A673 (cell line): Measurements from ENCODE around the gene DHRS1. TPM values are rescaled to one million over a fixed set of nuclear protein-coding genes. Genes with fewer than 3 reads are reported as not detected.

Experiments used
- BruUV-seq: library from RNA; stranded (reverse); fragments of 400-500 nt; replicated peaks from 2 replicates; lab custom pipeline; 2021; lab: Mats Ljungman, UMichigan
- CTCF ChIA-PET: fragments of 300-600 bp; sonication (Branson Sonifier 250); formaldehyde crosslinking; loops from one replicate; lab custom pipeline; 2022; ENCODE audit warnings: antibody characterized with exemption; lab: Charles Lee
- POLR2A ChIA-PET: fragments of 300-600 bp; sonication (Branson Sonifier 250); formaldehyde crosslinking; loops from one replicate; lab custom pipeline; 2022; ENCODE audit warnings: antibody characterized with exemption; ENCODE audit not compliant: low non-redundant PET; lab: Charles Lee
- DNase-seq: peaks from one replicate; pipeline ENCODE4 v3.0.0-alpha.2; 2015; ENCODE audit warnings: low spot score
- H3K27ac ChIP-seq: fragments of 200-600 bp; sonication (generic); 2 replicates; pipeline ENCODE4 v1.5.1; 2016; ENCODE audit warnings: mixed run types, low read depth, mild to moderate bottlenecking, mixed read lengths, antibody characterized with exemption, low read length; ENCODE audit not compliant: poor library complexity, severe bottlenecking
- H3K27me3 ChIP-seq: fragments of 200-600 bp; sonication (generic); replicated peaks from 2 replicates; pipeline ENCODE4 v1.6.1; 2017; ENCODE audit warnings: mixed run types, low read depth, mild to moderate bottlenecking, mixed read lengths, antibody characterized with exemption, low read length; ENCODE audit not compliant: insufficient read depth, poor library complexity
- H3K36me3 ChIP-seq: fragments of 200-600 bp; sonication (generic); 2 replicates; pipeline ENCODE4 v1.6.1; 2016; ENCODE audit warnings: mixed run types, mild to moderate bottlenecking, mixed read lengths, antibody characterized with exemption, low read length; ENCODE audit not compliant: insufficient read depth, poor library complexity, severe bottlenecking
- H3K4me1 ChIP-seq: fragments of 200-600 bp; sonication (generic); 2 replicates; pipeline ENCODE4 v1.6.1; 2017; ENCODE audit warnings: mixed run types, mild to moderate bottlenecking, mixed read lengths, antibody characterized with exemption, low read length; ENCODE audit not compliant: insufficient read depth, poor library complexity, severe bottlenecking
- H3K4me3 ChIP-seq: fragments of 200-600 bp; sonication (generic); 2 replicates; pipeline ENCODE4 v1.5.1; 2016; ENCODE audit warnings: low read depth, mixed run types, mild to moderate bottlenecking, mixed read lengths, low read length; ENCODE audit not compliant: poor library complexity, severe bottlenecking
- H3K9me3 ChIP-seq: fragments of 200-600 bp; sonication (generic); 2 replicates; pipeline ENCODE4 v1.6.1; 2016; ENCODE audit warnings: mixed run types, low read depth, mild to moderate bottlenecking, mixed read lengths, antibody characterized with exemption, low read length; ENCODE audit not compliant: poor library complexity, severe bottlenecking
- CTCF ChIP-seq: fragments of 300-800, 200-600 bp; sonication (generic); conservative IDR thresholded peaks from 2 replicates; pipeline ENCODE4 v1.5.1; 2017; ENCODE audit warnings: low read depth, mild to moderate bottlenecking, antibody characterized with exemption, low read length, moderate library complexity, mixed read lengths
- EZH2 ChIP-seq: fragments of 200-600 bp; sonication (generic); IDR thresholded peaks from 2 replicates; pipeline ENCODE4 v1.6.1; 2017; ENCODE audit warnings: borderline replicate concordance, low read depth, mild to moderate bottlenecking, mixed read lengths, antibody characterized with exemption, low read length; ENCODE audit not compliant: poor library complexity, severe bottlenecking
- intact Hi-C: fragments of 100-400 bp; cut with micrococcal nuclease; formaldehyde crosslinking; loops from one replicate; pipeline ENCODE4 v1.10.0; 2022; ENCODE audit not compliant: unreplicated experiment
- total RNA-seq: library from RNA; stranded (reverse); gene quantifications from 2 replicates; pipeline ENCODE4 v1.2.3, GENCODE V29; 2021

DHRS1 gene
- total RNA-seq, 1 experiment from 2014 or later = 13.3 TPM

- no peak for TF ChIP-seq EZH2
- TF ChIP-seq CTCF = no peak
- DNase-seq = no peak
- Histone ChIP-seq H3K4me3 (no peak within 1 kb of the TSS), H3K27ac (no peak within 1 kb of the TSS), H3K4me1 (peaks cover under 1% of the 10 kb centered on the region), H3K36me3 (no peaks in the 10 kb centered on the region), H3K9me3 (no peaks in the 10 kb centered on the region), H3K27me3 (no peaks in the 10 kb centered on the region)
- ChIA-PET POLR2A (no interaction called here), CTCF (interaction anchor here (0.6 kb wide), 1 partner anchor 246 kb away, joined by 3 read pairs; no protein-coding TSS in a partner anchor)
- intact Hi-C loops = no loop called here
- no TSS peak for BruUV-seq
Measured at GRCh38 chr14:24339284-24340151, 39.9 kb upstream of the DHRS1 start, which contains the start of gene RIPK3. RIPK3 (minus strand) TSS chr14:24339991; CDS start chr14:24339826, 165 bp downstream.

GRCh38 chr14:24338843-24339242, 39.3 kb upstream of the DHRS1 start:
- no peak overlapping the region for H3K4me3 ChIP-seq
- no peak for TF ChIP-seq CTCF
- TF ChIP-seq EZH2 = no peak
- H3K27me3 ChIP-seq = no peaks in the 10 kb centered on the region
- BruUV-seq = no TSS peak
- no peaks in the 10 kb centered on the region for H3K36me3 ChIP-seq
- POLR2A ChIA-PET = no interaction called here
- intact Hi-C loops = no loop called here
- H3K27ac ChIP-seq = no peak overlapping the region
- H3K4me1 ChIP-seq = peaks cover 7% of the 10 kb centered on the region
- CTCF ChIA-PET = no interaction called here
- no peaks in the 10 kb centered on the region for H3K9me3 ChIP-seq
- no peak for DNase-seq

- TF ChIP-seq EZH2 = no peak
- no peak for TF ChIP-seq CTCF
- H3K27me3 ChIP-seq = no peaks in the 10 kb centered on the region
- intact Hi-C loops = no loop called here
- H3K4me1 ChIP-seq = peaks cover 10% of the 10 kb centered on the region
- H3K36me3 ChIP-seq = no peaks in the 10 kb centered on the region
- H3K27ac ChIP-seq = no peak overlapping the region
- no peak overlapping the region for H3K4me3 ChIP-seq
- ChIA-PET POLR2A (no interaction called here), CTCF (no interaction called here)
- BruUV-seq = no TSS peak
- DNase-seq = no peak
- H3K9me3 ChIP-seq = no peaks in the 10 kb centered on the region
Measured at GRCh38 chr14:24337824-24338175, 38.2 kb upstream of the DHRS1 start.
